K562 (cell line): Measurements from ENCODE around the gene NKG7. TPM values are rescaled to one million over a fixed set of nuclear protein-coding genes. Genes with fewer than 3 reads are reported as not detected.
A peak's percentile ranks its signal among the peaks of the same experiment; 100 is the strongest.

Experiments used
- CAMTA2 ChIP-seq: fragments of 250-450 bp; sonication (Bioruptor Pico); conservative IDR thresholded peaks from 2 replicates; pipeline ENCODE4 v1.5.1; 2022
- CHD1 ChIP-seq: fragments of 200-600 bp; sonication (generic); IDR thresholded peaks from one replicate; pipeline ENCODE4 v1.6.1; 2012; ENCODE audit warnings: mild to moderate bottlenecking, moderate library complexity, low read length, inconsistent platforms
- DLX4 ChIP-seq: fragments of 250-450 bp; sonication (Bioruptor Pico); IDR thresholded peaks from 2 replicates; pipeline ENCODE4 v1.6.1; 2021; ENCODE audit warnings: mild to moderate bottlenecking
- ELF2 ChIP-seq: fragments of 250-450 bp; sonication (Bioruptor Pico); IDR thresholded peaks from 2 replicates; pipeline ENCODE4 v1.5.0; 2021; ENCODE audit warnings: mild to moderate bottlenecking
- ESRRA ChIP-seq: fragments of 450-650 bp; IDR thresholded peaks from 2 replicates; pipeline ENCODE4 v1.6.1; 2014; ENCODE audit warnings: low read depth, mild to moderate bottlenecking, moderate library complexity, borderline replicate concordance
- FIP1L1 ChIP-seq: fragments of 200-400 bp; formaldehyde crosslinking; IDR thresholded peaks from 2 replicates; pipeline ENCODE4 v1.6.1; 2018; ENCODE audit warnings: mild to moderate bottlenecking, low read depth, low read length; ENCODE audit not compliant: poor library complexity, severe bottlenecking
- FUS ChIP-seq: fragments of 200-400 bp; formaldehyde crosslinking; optimal IDR thresholded peaks from 2 replicates; pipeline ENCODE3; 2017; ENCODE audit warnings: low read depth, low read length
- GABPA ChIP-seq: fragments of 200-800 bp; sonication (Bioruptor generic); conservative IDR thresholded peaks from 2 replicates; pipeline ENCODE4 v1.6.1; 2016; ENCODE audit warnings: low read depth, missing genetic modification characterization, missing compliant biosample characterization
- MBD2 ChIP-seq: sonication (generic); IDR thresholded peaks from 2 replicates; pipeline ENCODE4 v1.6.1; 2016; ENCODE audit warnings: low read depth, borderline replicate concordance
- NCOR1 ChIP-seq: fragments of 450-650 bp; IDR thresholded peaks from 2 replicates; pipeline ENCODE4 v1.6.1; 2016; ENCODE audit warnings: mild to moderate bottlenecking, moderate library complexity
- NFYB ChIP-seq: IDR thresholded peaks from 2 replicates; pipeline ENCODE4 v1.6.1; 2011; ENCODE audit warnings: mild to moderate bottlenecking, moderate library complexity; ENCODE audit not compliant: insufficient read length; ENCODE audit errors: extremely low read depth
- NR2C1 ChIP-seq, 2 experiments: fragments of 450-650 bp; IDR thresholded peaks; 2 replicates each; pipeline ENCODE4 v1.6.1; 2017; ENCODE audit warnings: mild to moderate bottlenecking in 2 of 2, antibody characterized with exemption in 1 of 2, inconsistent platforms in 1 of 2, missing compliant biosample characterization in 1 of 2, missing genetic modification characterization in 1 of 2
- SOX6 ChIP-seq: fragments of 450-650 bp; IDR thresholded peaks from 2 replicates; pipeline ENCODE4 v1.6.1; 2014; ENCODE audit warnings: mild to moderate bottlenecking
- SPI1 ChIP-seq: IDR thresholded peaks from 2 replicates; pipeline ENCODE4 v1.6.1; 2011; ENCODE audit warnings: low read depth, low read length, control low read depth, borderline replicate concordance
- SRF ChIP-seq, 2 experiments: fragments of 250-450, 450-650 bp in 1 of 2; sonication (Bioruptor Pico) in 1 of 2; sonication (generic) in 1 of 2; formaldehyde crosslinking; IDR thresholded peaks; 2 replicates each; pipeline versions ENCODE4 v1.5.0 to v1.5.1; 2020 to 2022; ENCODE audit warnings: mild to moderate bottlenecking in 1 of 2, missing genetic modification reagents in 1 of 2
- TGIF2 ChIP-seq: sonication (generic); formaldehyde crosslinking; IDR thresholded peaks from 2 replicates; pipeline ENCODE4 v1.8.1; 2022; ENCODE audit warnings: mild to moderate bottlenecking, missing genetic modification reagents, moderate library complexity
- VEZF1 ChIP-seq: fragments of 200-800 bp; sonication (Bioruptor generic); IDR thresholded peaks from 2 replicates; pipeline ENCODE4 v1.6.1; 2017; ENCODE audit warnings: missing genetic modification characterization, missing compliant biosample characterization
- ZNF384 ChIP-seq: IDR thresholded peaks from 2 replicates; pipeline ENCODE4 v1.6.1; 2012; ENCODE audit warnings: low read depth, low read length, improper control_type of control experiment
- ZNF785 ChIP-seq: fragments of 250-450 bp; sonication (Bioruptor Pico); IDR thresholded peaks from 2 replicates; pipeline ENCODE4 v1.4.0; 2020; ENCODE audit warnings: mild to moderate bottlenecking
- polyA plus RNA-seq, 8 experiments: library from polyadenylated mRNA; depleted of rRNA in 4 of 8; stranded (reverse) in 5 of 8; unstranded in 3 of 8; fragments of >200 nt; fragmentation: Nextera tagmentation in 2 of 8; fragmentation: Illumina TruSeq in 1 of 8; extraction: Ambion mirVana in 2 of 8; extraction: Trizol in 1 of 8; gene quantifications; 2 replicates each; pipeline versions ENCODE4 v1.2.1 to v1.2.3, GENCODE V29; 2011 to 2014; ENCODE audit warnings: inconsistent platforms in 1 of 8, missing spikeins in 1 of 8
- total RNA-seq, 7 experiments: library from RNA; depleted of rRNA in 6 of 7; stranded (reverse); fragments of >200 nt in 6 of 7; fragmentation: Illumina TruSeq in 2 of 7; extraction: Trizol in 2 of 7; gene quantifications; 2 replicates each; pipeline versions ENCODE4 v1.2.1 to v1.2.3, GENCODE V29; 2011 to 2021; ENCODE audit warnings: low replicate concordance in 1 of 7
- TF ChIP-seq, protein P1 (sequence below): fragments of 250-450 bp; sonication (Bioruptor Pico); IDR thresholded peaks from 2 replicates; pipeline ENCODE4 v1.8.0; 2022; ENCODE audit warnings: inconsistent platforms
- TF ChIP-seq, protein P2 (sequence below): fragments of 250-450 bp; sonication (Bioruptor Pico); IDR thresholded peaks from 2 replicates; pipeline ENCODE4 v1.8.0; 2021; ENCODE audit warnings: mild to moderate bottlenecking, moderate library complexity

NKG7 gene
- total and polyA plus RNA-seq, 9 of the 15 experiments (the other 6 are each of a cell fraction or from before 2014, with no cell fraction given), result 0.30 to 0.70 (median 0.51) TPM; not detected in 2

DNA sequence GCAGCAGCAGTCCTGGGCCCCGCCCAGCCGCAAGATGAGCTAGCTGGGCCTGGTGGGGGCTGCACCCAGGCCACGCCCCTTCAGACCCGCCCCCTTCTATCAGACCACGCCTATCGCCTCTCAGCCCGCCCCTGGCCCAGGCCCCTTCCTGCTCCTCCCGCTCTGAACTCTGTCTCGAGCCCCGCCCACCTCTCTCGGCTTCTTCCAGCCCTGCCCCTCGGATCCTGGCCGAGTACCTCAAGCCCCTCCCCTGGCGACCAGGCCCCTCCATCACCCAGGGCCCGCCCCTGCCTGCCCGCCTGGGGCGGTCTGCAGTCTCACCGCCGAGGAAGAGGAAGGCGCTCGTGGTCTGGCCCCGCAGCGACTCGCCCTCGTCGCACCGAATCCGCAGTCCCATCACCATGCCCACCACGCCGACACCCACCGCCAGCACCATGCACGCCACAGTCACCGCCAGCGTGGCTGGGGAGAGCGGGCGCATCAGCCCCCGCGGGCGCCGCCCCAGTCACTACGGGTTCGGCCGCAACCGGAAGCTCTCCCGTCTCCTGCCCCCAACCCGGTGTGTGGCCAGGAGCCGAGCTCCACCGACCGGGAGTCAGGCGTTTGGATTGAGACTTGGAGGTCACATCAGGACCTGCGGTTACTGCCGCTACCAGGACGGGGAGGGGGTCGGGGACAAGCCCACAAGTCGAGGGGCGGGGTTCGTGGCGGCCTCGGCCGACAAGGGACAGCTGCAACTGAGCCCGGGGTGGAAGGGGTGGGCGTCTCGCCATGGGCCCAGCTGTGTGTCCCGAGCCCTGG, 4.7 kb downstream of the NKG7 start (continued):
- TF ChIP-seq, protein P1, sequence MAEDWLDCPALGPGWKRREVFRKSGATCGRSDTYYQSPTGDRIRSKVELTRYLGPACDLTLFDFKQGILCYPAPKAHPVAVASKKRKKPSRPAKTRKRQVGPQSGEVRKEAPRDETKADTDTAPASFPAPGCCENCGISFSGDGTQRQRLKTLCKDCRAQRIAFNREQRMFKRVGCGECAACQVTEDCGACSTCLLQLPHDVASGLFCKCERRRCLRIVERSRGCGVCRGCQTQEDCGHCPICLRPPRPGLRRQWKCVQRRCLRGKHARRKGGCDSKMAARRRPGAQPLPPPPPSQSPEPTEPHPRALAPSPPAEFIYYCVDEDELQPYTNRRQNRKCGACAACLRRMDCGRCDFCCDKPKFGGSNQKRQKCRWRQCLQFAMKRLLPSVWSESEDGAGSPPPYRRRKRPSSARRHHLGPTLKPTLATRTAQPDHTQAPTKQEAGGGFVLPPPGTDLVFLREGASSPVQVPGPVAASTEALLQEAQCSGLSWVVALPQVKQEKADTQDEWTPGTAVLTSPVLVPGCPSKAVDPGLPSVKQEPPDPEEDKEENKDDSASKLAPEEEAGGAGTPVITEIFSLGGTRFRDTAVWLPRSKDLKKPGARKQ (CRISPR knock-in tag), result no peak
- TF ChIP-seq ELF2 (CRISPR knock-in tag), result peak; percentile 49; the same call in 1 of the 2 replicates
- no peak for TF ChIP-seq TGIF2 (CRISPR knock-in tag)
- no peak for TF ChIP-seq ZNF384
- TF ChIP-seq NR2C1 (IDR thresholded peaks at IDR 0.05), result no peak
- TF ChIP-seq NR2C1 (tag; IDR thresholded peaks at IDR 0.05), result peak; percentile 42; the same call in 1 of the 2 replicates
- peak; percentile 4; the same call in 1 of the 2 replicates for TF ChIP-seq MBD2
- TF ChIP-seq SPI1, result 0 out of 2 replicates have a peak, but pooled peaks have one; percentile 6
- peak; percentile 21 for TF ChIP-seq NFYB
- no peak for TF ChIP-seq ZNF785 (CRISPR knock-in tag)
- peak; percentile 11; the same call in 1 of the 2 replicates for TF ChIP-seq SOX6
- peak; percentile 80; the same call in 1 of the 2 replicates for TF ChIP-seq CAMTA2
- no peak for TF ChIP-seq DLX4 (CRISPR knock-in tag)
- TF ChIP-seq GABPA (tag), result peak; percentile 87
- TF ChIP-seq ESRRA, result 0 out of 2 replicates have a peak, but pooled peaks have one; percentile 61
- TF ChIP-seq, protein P2, sequence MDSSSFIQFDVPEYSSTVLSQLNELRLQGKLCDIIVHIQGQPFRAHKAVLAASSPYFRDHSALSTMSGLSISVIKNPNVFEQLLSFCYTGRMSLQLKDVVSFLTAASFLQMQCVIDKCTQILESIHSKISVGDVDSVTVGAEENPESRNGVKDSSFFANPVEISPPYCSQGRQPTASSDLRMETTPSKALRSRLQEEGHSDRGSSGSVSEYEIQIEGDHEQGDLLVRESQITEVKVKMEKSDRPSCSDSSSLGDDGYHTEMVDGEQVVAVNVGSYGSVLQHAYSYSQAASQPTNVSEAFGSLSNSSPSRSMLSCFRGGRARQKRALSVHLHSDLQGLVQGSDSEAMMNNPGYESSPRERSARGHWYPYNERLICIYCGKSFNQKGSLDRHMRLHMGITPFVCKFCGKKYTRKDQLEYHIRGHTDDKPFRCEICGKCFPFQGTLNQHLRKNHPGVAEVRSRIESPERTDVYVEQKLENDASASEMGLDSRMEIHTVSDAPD (CRISPR knock-in tag), result no peak
- peak; percentile 50 for TF ChIP-seq FIP1L1
- peak; percentile 60 for TF ChIP-seq NCOR1
- peak in 1 of 2 experiments; percentile 60; a peak in 1 of 4 replicates for TF ChIP-seq SRF (CRISPR knock-in tag; IDR thresholded peaks at IDR 0.05)
- peak; percentile 87 for TF ChIP-seq VEZF1 (CRISPR knock-in tag)
- peak; percentile 65 for TF ChIP-seq FUS
- TF ChIP-seq CHD1, result no peak
